Duodenal mucosa (tissue), 2 donors: Measurements from ENCODE around the gene KRT80.

ENCODE experiments used
- H3K27ac ChIP-seq: one replicate; pipeline ENCODE4 v1.7.0; 2013; ENCODE audit warnings: low read depth, low read length
- H3K27me3 ChIP-seq, 2 donors: one replicate each; pipeline ENCODE4 v1.7.0; 2013; ENCODE audit warnings: low read length in 2 of 2, control low read depth in 1 of 2; ENCODE audit not compliant: insufficient read depth in 2 of 2, control insufficient read depth in 1 of 2
- H3K36me3 ChIP-seq, 2 donors: one replicate each; pipeline ENCODE4 v1.7.0; 2013; ENCODE audit warnings: low read length in 2 of 2, control low read depth in 1 of 2; ENCODE audit not compliant: insufficient read depth in 2 of 2, control insufficient read depth in 1 of 2
- H3K4me1 ChIP-seq, 2 donors: one replicate each; pipeline ENCODE4 v1.7.0; 2013; ENCODE audit warnings: low read length in 2 of 2, control low read depth in 1 of 2; ENCODE audit not compliant: insufficient read depth in 2 of 2, control insufficient read depth in 1 of 2
- H3K4me3 ChIP-seq, 2 donors: one replicate each; pipeline ENCODE4 v1.7.0; 2013; ENCODE audit warnings: low read length in 2 of 2, low read depth in 1 of 2
- H3K9ac ChIP-seq, 2 donors: one replicate each; pipeline ENCODE4 v1.7.0; 2013; ENCODE audit warnings: low read length in 2 of 2, low read depth in 1 of 2
- H3K9me3 ChIP-seq, 2 donors: one replicate each; pipeline ENCODE4 v1.7.0; 2013; ENCODE audit warnings: low read length in 2 of 2, control low read depth in 1 of 2; ENCODE audit not compliant: control insufficient read depth in 1 of 2

Gene KRT80

GRCh38 chr12:52198454-52199215 is 6.8 kb upstream of the KRT80 start:
- Histone ChIP-seq H3K36me3 (no peaks in the 10 kb centered on the region), H3K27me3 (peaks cover 0 to 8% of the 10 kb centered on the region in 2 donors), H3K27ac (no peak overlapping the region), H3K4me1 (peaks cover 21 to 25% of the 10 kb centered on the region in 2 donors), H3K9ac (no peak overlapping the region), H3K4me3 (no peak overlapping the region), H3K9me3 (no peaks in the 10 kb centered on the region)

GRCh38 chr12:52197371-52198231 is 5.8 kb upstream of the KRT80 start:
- no peaks in the 10 kb centered on the region for H3K36me3 ChIP-seq
- H3K27me3 ChIP-seq: peaks cover 0 to 4% of the 10 kb centered on the region in 2 donors
- H3K9me3 ChIP-seq: no peaks in the 10 kb centered on the region
- no peak overlapping the region for H3K27ac ChIP-seq
- H3K4me1 ChIP-seq: peaks cover 12 to 19% of the 10 kb centered on the region in 2 donors
- H3K4me3 ChIP-seq: no peak overlapping the region
- no peak overlapping the region for H3K9ac ChIP-seq

- Histone ChIP-seq H3K36me3 (no peaks in the 10 kb centered on the region), H3K9ac (no peak overlapping the region), H3K4me1 (peaks cover 23 to 31% of the 10 kb centered on the region in 2 donors), H3K9me3 (no peaks in the 10 kb centered on the region), H3K4me3 (no peak overlapping the region), H3K27me3 (peaks cover 0 to 10% of the 10 kb centered on the region in 2 donors), H3K27ac (no peak overlapping the region)
Observed at GRCh38 chr12:52195065-52195730, 3.4 kb upstream of the KRT80 start.

GRCh38 chr12:52193991-52194390 is 2.2 kb upstream of the KRT80 start:
- H3K9ac ChIP-seq: no peak overlapping the region
- H3K27ac ChIP-seq: no peak overlapping the region
- peaks cover 0 to 5% of the 10 kb centered on the region in 2 donors for H3K27me3 ChIP-seq
- no peaks in the 10 kb centered on the region for H3K9me3 ChIP-seq
- no peak overlapping the region for H3K4me3 ChIP-seq
- H3K4me1 ChIP-seq: peaks cover 16 to 24% of the 10 kb centered on the region in 2 donors
- H3K36me3 ChIP-seq: no peaks in the 10 kb centered on the region

GRCh38 chr12:52193532-52193931 is 1.7 kb upstream of the KRT80 start:
- Histone ChIP-seq H3K27ac (no peak overlapping the region), H3K4me1 (peaks cover 16 to 19% of the 10 kb centered on the region in 2 donors)

GRCh38 chr12:52190860-52191729 is 719 bp downstream of the KRT80 start:
- H3K4me1 ChIP-seq: peaks cover 14 to 19% of the 10 kb centered on the region in 2 donors
- no peak overlapping the region for H3K27ac ChIP-seq
- no peaks in the 10 kb centered on the region for H3K36me3 ChIP-seq
- no peak overlapping the region for H3K4me3 ChIP-seq
- peaks cover 0 to 5% of the 10 kb centered on the region in 2 donors for H3K27me3 ChIP-seq
- no peak overlapping the region for H3K9ac ChIP-seq
- no peaks in the 10 kb centered on the region for H3K9me3 ChIP-seq

More at GRCh38 chr12:52193532-52193931, 1.7 kb upstream of the KRT80 start:
- Histone ChIP-seq H3K36me3 (no peaks in the 10 kb centered on the region), H3K9me3 (no peaks in the 10 kb centered on the region), H3K4me3 (no peak overlapping the region), H3K27me3 (peaks cover 0 to 5% of the 10 kb centered on the region in 2 donors), H3K9ac (no peak overlapping the region)

GRCh38 chr12:52189376-52190174 is 2.2 kb downstream of the KRT80 start:
- H3K36me3 ChIP-seq: no peaks in the 10 kb centered on the region
- no peak overlapping the region for H3K9ac ChIP-seq
- H3K27me3 ChIP-seq: peaks cover 0 to 5% of the 10 kb centered on the region in 2 donors
- H3K4me3 ChIP-seq: no peak overlapping the region
- H3K4me1 ChIP-seq: peaks cover 14 to 26% of the 10 kb centered on the region in 2 donors
- no peak overlapping the region for H3K27ac ChIP-seq
- H3K9me3 ChIP-seq: no peaks in the 10 kb centered on the region

- H3K27ac ChIP-seq: no peak overlapping the region
- no peaks in the 10 kb centered on the region for H3K36me3 ChIP-seq
- H3K27me3 ChIP-seq: peaks cover 0 to 5% of the 10 kb centered on the region in 2 donors
Observed at GRCh38 chr12:52188658-52189057, 3.2 kb downstream of the KRT80 start.

GRCh38 chr12:52187640-52188039 is 4.2 kb downstream of the KRT80 start:
- H3K4me1 ChIP-seq: peaks cover 13 to 25% of the 10 kb centered on the region in 2 donors
- no peak overlapping the region for H3K27ac ChIP-seq
- H3K9ac ChIP-seq: no peak overlapping the region
- H3K4me3 ChIP-seq: no peak overlapping the region
- H3K36me3 ChIP-seq: no peaks in the 10 kb centered on the region
- no peaks in the 10 kb centered on the region for H3K9me3 ChIP-seq
- H3K27me3 ChIP-seq: peaks cover 0 to 5% of the 10 kb centered on the region in 2 donors

More at GRCh38 chr12:52188658-52189057, 3.2 kb downstream of the KRT80 start:
- Histone ChIP-seq H3K9me3 (no peaks in the 10 kb centered on the region), H3K4me1 (peaks cover 14 to 26% of the 10 kb centered on the region in 2 donors), H3K9ac (no peak overlapping the region), H3K4me3 (no peak overlapping the region)
